Kidney epithelial cell (primary cell): Measurements from ENCODE around the gene BRINP3. TPM values are rescaled to one million over a fixed set of nuclear protein-coding genes. Genes with fewer than 3 reads are reported as not detected.

Experiments
- DNase-seq: peaks from one replicate; pipeline ENCODE4 v3.0.0-alpha.2; 2010; ENCODE audit warnings: low read depth
- H3K27me3 ChIP-seq: 2 replicates; pipeline ENCODE4 v1.6.0; 2011; ENCODE audit warnings: low read length; ENCODE audit not compliant: control insufficient read depth, insufficient read depth
- H3K36me3 ChIP-seq: 2 replicates; pipeline ENCODE4 v1.5.1; 2011; ENCODE audit warnings: low read length; ENCODE audit not compliant: control insufficient read depth, insufficient read depth
- H3K4me3 ChIP-seq: 2 replicates; pipeline ENCODE4 v1.5.1; 2011; ENCODE audit warnings: low read depth, mild to moderate bottlenecking, control low read depth, low read length
- total RNA-seq: library from RNA; depleted of rRNA; stranded (reverse); fragments of >200 nt; gene quantifications from 2 replicates; pipeline ENCODE4 v1.2.3, GENCODE V29; 2015
- TF ChIP-seq, protein P1 (sequence below): IDR thresholded peaks from 2 replicates; pipeline ENCODE4 v1.5.1; 2011; ENCODE audit warnings: mild to moderate bottlenecking, moderate library complexity, low read length, control low read depth, inconsistent platforms; ENCODE audit not compliant: insufficient read depth, poor library complexity, severe bottlenecking

Gene BRINP3
- total RNA-seq, 1 donor from 2014 or later = 0.04 TPM

DNA sequence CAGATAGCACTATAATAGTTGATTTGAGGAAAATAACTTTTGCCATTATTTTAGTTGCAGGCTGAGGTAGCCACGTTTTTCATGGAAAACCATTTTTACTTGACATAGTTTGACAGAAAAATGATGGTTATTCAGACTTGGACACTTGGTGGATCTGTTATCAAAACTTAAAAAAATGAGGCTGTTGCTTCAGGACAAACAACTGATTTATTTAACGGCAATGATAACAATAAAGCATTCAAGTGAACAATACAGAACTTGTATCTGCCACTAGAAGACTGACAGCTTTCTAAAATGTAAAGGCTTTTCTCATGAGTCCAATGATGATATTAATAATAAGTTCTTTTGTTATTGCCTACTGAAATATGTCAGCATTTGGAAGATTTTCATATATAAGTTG, 322.9 kb downstream of the BRINP3 start:
- no peak for DNase-seq
- Histone ChIP-seq H3K27me3 (no peaks in the 10 kb centered on the region), H3K36me3 (no peaks in the 10 kb centered on the region), H3K4me3 (no peak overlapping the region)
- TF ChIP-seq, protein P1, sequence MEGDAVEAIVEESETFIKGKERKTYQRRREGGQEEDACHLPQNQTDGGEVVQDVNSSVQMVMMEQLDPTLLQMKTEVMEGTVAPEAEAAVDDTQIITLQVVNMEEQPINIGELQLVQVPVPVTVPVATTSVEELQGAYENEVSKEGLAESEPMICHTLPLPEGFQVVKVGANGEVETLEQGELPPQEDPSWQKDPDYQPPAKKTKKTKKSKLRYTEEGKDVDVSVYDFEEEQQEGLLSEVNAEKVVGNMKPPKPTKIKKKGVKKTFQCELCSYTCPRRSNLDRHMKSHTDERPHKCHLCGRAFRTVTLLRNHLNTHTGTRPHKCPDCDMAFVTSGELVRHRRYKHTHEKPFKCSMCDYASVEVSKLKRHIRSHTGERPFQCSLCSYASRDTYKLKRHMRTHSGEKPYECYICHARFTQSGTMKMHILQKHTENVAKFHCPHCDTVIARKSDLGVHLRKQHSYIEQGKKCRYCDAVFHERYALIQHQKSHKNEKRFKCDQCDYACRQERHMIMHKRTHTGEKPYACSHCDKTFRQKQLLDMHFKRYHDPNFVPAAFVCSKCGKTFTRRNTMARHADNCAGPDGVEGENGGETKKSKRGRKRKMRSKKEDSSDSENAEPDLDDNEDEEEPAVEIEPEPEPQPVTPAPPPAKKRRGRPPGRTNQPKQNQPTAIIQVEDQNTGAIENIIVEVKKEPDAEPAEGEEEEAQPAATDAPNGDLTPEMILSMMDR = no peak

DNA sequence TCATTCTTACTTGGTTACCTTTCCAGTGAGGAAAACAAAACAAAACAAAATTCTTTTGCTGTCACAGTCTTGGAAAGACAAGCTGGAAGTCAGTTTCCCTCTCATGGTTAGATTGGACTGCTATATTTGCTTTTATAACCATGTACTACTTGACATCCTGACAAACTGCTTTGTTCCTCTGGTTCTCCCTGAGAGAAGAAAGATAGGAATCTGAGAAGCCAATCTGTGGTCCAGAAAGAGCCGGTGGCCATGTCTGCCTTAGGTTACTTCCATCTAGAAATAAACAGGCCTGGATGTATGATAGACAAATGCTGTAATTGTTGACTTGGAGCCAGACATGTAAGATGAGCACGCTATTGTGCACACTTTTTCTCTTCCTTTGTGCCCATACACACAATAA, 330.0 kb downstream of the BRINP3 start:
- DNase-seq = no peak
- TF ChIP-seq, protein P1 = no peak
- no peak overlapping the region for H3K4me3 ChIP-seq
- no peaks in the 10 kb centered on the region for H3K36me3 ChIP-seq
- no peaks in the 10 kb centered on the region for H3K27me3 ChIP-seq

- DNase-seq = no peak
- Histone ChIP-seq H3K4me3 (no peak overlapping the region), H3K27me3 (no peaks in the 10 kb centered on the region), H3K36me3 (no peaks in the 10 kb centered on the region)
- TF ChIP-seq, protein P1 = no peak
Measured at GRCh38 chr1:190144650-190145049, 333.0 kb downstream of the BRINP3 start.

DNA sequence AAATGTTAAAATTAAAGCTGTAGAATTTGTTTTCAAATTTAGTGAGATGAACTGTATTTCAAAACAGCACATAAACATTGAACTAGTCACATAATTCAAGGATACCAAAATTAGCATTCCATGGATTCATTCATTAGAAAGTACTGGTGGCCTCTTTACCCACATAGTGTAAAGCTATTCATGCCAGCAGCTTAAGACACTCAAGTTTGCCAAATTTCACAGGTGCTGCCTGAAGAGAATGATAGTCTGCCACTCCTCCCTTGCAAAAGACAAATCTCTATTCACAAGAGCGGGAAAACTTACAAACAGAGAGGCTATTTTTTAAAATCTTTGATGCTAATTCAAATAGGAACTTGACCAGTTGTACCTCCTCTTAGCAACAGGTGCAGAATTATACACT, 337.0 kb downstream of the BRINP3 start:
- Histone ChIP-seq H3K27me3 (no peaks in the 10 kb centered on the region), H3K4me3 (no peak overlapping the region), H3K36me3 (no peaks in the 10 kb centered on the region)
- TF ChIP-seq, protein P1 = no peak
- no peak for DNase-seq

- TF ChIP-seq, protein P1 = no peak
- no peak for DNase-seq
- Histone ChIP-seq H3K4me3 (no peak overlapping the region), H3K36me3 (no peaks in the 10 kb centered on the region), H3K27me3 (no peaks in the 10 kb centered on the region)
Measured at GRCh38 chr1:190138702-190139101, 339.0 kb downstream of the BRINP3 start.

GRCh38 chr1:190138266-190138665, 339.4 kb downstream of the BRINP3 start:
- no peak for DNase-seq
- no peak overlapping the region for H3K4me3 ChIP-seq
- TF ChIP-seq, protein P1 = no peak
- no peaks in the 10 kb centered on the region for H3K27me3 ChIP-seq
- H3K36me3 ChIP-seq = no peaks in the 10 kb centered on the region
